Effector memory CD4-positive, alpha-beta T cell (primary cell): ENCODE measurements around the gene LRRC10B.

ENCODE experiments used
- DNase-seq, 3 donors: peaks; one replicate each; pipeline ENCODE4 v3.0.0-alpha.2; 2020
- H3K27ac ChIP-seq: 2 replicates; pipeline ENCODE4 v1.7.0; 2013; ENCODE audit warnings: mild to moderate bottlenecking, low read length, moderate library complexity; ENCODE audit not compliant: insufficient read depth, poor library complexity, severe bottlenecking
- H3K27me3 ChIP-seq: replicated peaks from 2 replicates; pipeline ENCODE4 v1.7.0; 2013; ENCODE audit warnings: mild to moderate bottlenecking, low read length; ENCODE audit not compliant: insufficient read depth, control insufficient read depth, poor library complexity, severe bottlenecking
- H3K36me3 ChIP-seq: 2 replicates; pipeline ENCODE4 v1.7.0; 2013; ENCODE audit warnings: mild to moderate bottlenecking, low read length, moderate library complexity; ENCODE audit not compliant: control insufficient read depth, insufficient read depth
- H3K4me1 ChIP-seq: 2 replicates; pipeline ENCODE4 v1.7.0; 2013; ENCODE audit warnings: low read length, mild to moderate bottlenecking; ENCODE audit not compliant: control insufficient read depth, insufficient read depth, poor library complexity, severe bottlenecking
- H3K4me3 ChIP-seq: 2 replicates; pipeline ENCODE4 v1.7.0; 2013; ENCODE audit warnings: low read length, low read depth, mild to moderate bottlenecking; ENCODE audit not compliant: insufficient read depth, poor library complexity, severe bottlenecking
- H3K9me3 ChIP-seq: 2 replicates; pipeline ENCODE4 v1.7.0; 2013; ENCODE audit warnings: mild to moderate bottlenecking, low read length, moderate library complexity; ENCODE audit not compliant: control insufficient read depth

Gene LRRC10B

GRCh38 chr11:61516191-61516590 lies 7.6 kb downstream of the LRRC10B start:
- no peak for DNase-seq
- Histone ChIP-seq H3K4me3 (peak overlapping the region; percentile 3), H3K4me1 (peaks cover 8% of the 10 kb centered on the region)

GRCh38 chr11:61516675-61517572 lies 8.4 kb downstream of the LRRC10B start:
- Histone ChIP-seq H3K4me1 (peaks cover 8% of the 10 kb centered on the region), H3K36me3 (no peaks in the 10 kb centered on the region), H3K9me3 (no peaks in the 10 kb centered on the region), H3K27ac (no peak overlapping the region), H3K27me3 (no peaks in the 10 kb centered on the region), H3K4me3 (peak overlapping the region; percentile 3)
- peak; percentile 11 to 29 (median 14) for DNase-seq

More at GRCh38 chr11:61516191-61516590, 7.6 kb downstream of the LRRC10B start:
- H3K27ac ChIP-seq: no peak overlapping the region
- H3K27me3 ChIP-seq: no peaks in the 10 kb centered on the region
- H3K36me3 ChIP-seq: no peaks in the 10 kb centered on the region
- H3K9me3 ChIP-seq: no peaks in the 10 kb centered on the region

- Histone ChIP-seq H3K9me3 (no peaks in the 10 kb centered on the region), H3K36me3 (no peaks in the 10 kb centered on the region), H3K27me3 (no peaks in the 10 kb centered on the region), H3K4me1 (peaks cover 8% of the 10 kb centered on the region), H3K4me3 (no peak overlapping the region), H3K27ac (no peak overlapping the region)
- DNase-seq: no peak
Observed at GRCh38 chr11:61518032-61518795, 9.7 kb downstream of the LRRC10B start.

GRCh38 chr11:61522881-61523280 lies 14.3 kb downstream of the LRRC10B start:
- Histone ChIP-seq H3K27ac (no peak overlapping the region), H3K9me3 (no peaks in the 10 kb centered on the region), H3K4me3 (no peak overlapping the region), H3K27me3 (no peaks in the 10 kb centered on the region), H3K4me1 (no peaks in the 10 kb centered on the region), H3K36me3 (no peaks in the 10 kb centered on the region)
- DNase-seq: no peak

DNA sequence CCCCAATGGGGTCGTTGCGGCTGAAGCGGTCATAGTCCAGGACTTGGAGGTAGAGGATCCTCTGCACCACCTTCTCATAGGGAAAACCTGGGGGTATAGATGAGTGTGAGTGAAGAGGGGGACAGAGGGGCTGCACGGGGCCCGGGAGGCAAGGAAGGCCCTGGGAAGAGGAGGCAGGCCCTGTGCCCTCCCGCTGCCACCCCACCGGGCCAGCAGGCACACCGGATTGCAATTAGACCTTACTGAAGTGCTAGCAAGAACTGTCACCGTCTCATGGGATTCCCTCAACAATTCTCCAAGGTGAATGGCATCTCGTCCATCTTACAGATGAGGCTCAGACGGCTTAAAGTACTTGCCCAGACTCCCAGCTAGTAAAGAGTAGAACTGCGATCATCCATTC lies 15.9 kb downstream of the LRRC10B start:
- Histone ChIP-seq H3K36me3 (no peaks in the 10 kb centered on the region), H3K4me1 (no peaks in the 10 kb centered on the region), H3K27me3 (no peaks in the 10 kb centered on the region), H3K4me3 (no peak overlapping the region), H3K9me3 (no peaks in the 10 kb centered on the region), H3K27ac (no peak overlapping the region)
- DNase-seq: no peak

DNA sequence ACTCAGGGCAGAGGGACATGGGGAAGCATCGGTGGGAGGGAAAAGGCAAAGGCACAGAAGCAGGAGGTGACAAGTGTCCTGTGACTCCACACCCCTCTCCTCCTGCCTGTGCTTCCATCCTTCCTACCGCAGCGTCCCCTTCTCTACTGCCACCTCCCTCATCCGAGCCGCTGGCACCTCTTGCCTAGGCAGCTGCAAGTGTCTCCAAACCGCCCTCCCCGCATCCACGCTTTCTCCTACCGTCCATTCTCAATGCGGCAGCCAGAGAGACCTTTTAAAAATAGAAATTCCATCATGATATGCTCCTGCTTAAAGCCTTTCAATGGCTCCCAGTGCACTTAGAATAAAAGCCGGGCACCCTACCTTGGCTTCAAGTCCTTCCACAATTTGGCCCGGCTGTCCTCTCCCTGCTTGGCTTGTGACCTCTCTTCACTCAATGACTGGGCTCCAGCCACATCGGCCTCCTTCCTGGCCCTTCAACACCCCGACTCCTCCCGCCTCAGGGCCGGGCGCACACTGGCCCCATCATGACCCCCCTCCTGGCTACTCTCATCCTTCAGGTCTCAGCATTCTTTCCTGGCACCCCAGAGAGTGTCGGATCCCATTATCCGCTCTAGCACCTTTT lies 16.5 kb downstream of the LRRC10B start:
- Histone ChIP-seq H3K4me1 (no peaks in the 10 kb centered on the region), H3K4me3 (no peak overlapping the region), H3K27ac (no peak overlapping the region), H3K36me3 (no peaks in the 10 kb centered on the region), H3K27me3 (no peaks in the 10 kb centered on the region), H3K9me3 (no peaks in the 10 kb centered on the region)
- DNase-seq: no peak

DNA sequence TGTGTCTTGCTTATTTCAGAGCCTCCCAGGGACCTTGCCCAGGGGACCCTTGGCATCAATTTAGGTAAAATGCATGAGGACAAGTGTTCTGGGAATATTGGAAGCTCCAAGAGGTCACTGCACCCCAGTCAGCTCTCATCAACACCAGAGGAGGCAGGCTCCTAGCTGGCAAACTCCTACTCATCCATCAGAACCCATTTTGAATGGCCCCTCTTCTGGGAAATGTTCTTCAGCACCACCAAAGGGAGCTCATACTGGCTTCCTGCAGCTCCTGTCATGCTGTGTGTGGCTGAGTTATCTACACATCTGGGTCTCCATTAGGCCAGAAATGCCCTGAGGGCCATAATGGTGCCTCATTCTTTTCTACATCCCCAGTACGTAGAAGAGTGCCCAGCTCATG lies 17.7 kb downstream of the LRRC10B start:
- Histone ChIP-seq H3K4me1 (no peaks in the 10 kb centered on the region), H3K36me3 (no peaks in the 10 kb centered on the region), H3K27ac (no peak overlapping the region), H3K4me3 (no peak overlapping the region), H3K9me3 (no peaks in the 10 kb centered on the region), H3K27me3 (no peaks in the 10 kb centered on the region)
- no peak for DNase-seq

- Histone ChIP-seq H3K9me3 (no peaks in the 10 kb centered on the region), H3K4me1 (no peaks in the 10 kb centered on the region), H3K27me3 (peaks cover 1% of the 10 kb centered on the region), H3K36me3 (no peaks in the 10 kb centered on the region), H3K27ac (no peak overlapping the region), H3K4me3 (no peak overlapping the region)
- no peak for DNase-seq
Observed at GRCh38 chr11:61526956-61527731, 18.6 kb downstream of the LRRC10B start.

GRCh38 chr11:61528114-61528513 lies 19.6 kb downstream of the LRRC10B start:
- no peaks in the 10 kb centered on the region for H3K4me1 ChIP-seq
- DNase-seq: no peak
- H3K36me3 ChIP-seq: no peaks in the 10 kb centered on the region
- H3K27ac ChIP-seq: no peak overlapping the region
- peaks cover 4% of the 10 kb centered on the region for H3K27me3 ChIP-seq
- H3K4me3 ChIP-seq: no peak overlapping the region
- no peaks in the 10 kb centered on the region for H3K9me3 ChIP-seq
